Inflammatory macrophage treated with lipopolysaccharide for 4 hours (primary cell): Measurements from ENCODE around the gene MDH2.
"Not testable (repeated sequence)": the region's sequence is repeated elsewhere in the genome, so short reads cannot be mapped to it uniquely, and the experiment has no call there.

Experiments used
- DNase-seq: peaks from one replicate; pipeline ENCODE4 v3.0.0-alpha.2; 2020

The MDH2 gene

DNA sequence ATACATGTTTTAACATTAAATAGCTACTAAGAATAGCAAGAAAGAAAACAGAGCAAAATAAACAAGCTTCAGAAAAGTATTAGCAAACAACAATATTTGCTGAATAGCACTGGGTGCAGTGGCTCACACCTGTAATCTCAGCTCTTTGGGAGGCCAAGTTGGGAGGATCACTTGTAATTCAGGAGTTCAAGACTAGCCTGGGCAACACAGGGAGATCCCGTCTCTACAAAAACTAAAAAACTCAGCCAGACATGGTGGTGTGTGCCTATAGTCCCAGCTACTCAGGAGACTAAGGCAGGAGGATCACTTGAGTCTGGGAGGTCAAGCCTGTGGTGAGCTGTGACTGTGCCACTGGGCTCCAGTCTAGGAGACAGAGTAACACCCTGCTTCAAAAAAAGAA, 66.8 kb downstream of the MDH2 start:
- DNase-seq: not testable (repeated sequence)
